ENCODE measurements around the gene ARHGEF7.

DNA sequence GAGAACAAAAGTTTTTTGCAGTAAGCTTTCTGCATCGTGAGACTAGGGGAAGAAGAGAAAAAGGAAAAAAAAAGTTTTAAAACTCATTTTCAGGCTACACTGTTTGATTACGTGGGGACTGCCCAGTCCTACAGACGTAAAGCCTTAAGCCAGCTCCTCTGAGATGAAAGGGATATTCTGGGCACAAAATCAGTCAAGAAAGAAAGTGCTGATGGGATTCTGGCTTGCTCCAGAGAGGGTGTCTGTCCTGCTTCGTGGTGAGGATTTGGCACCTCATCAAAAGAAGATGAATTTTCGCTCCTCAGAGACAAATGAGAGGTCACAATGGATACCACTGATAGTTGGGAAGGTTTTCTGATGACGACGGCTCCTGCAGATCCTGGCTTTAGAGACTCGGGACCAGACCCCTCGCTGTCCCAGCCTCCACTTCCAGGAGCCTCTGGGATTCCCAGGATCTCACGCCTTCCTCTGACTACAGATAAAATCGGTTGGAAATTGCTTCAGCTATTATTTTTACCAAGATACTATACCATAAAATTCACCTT, 215.0 kb downstream of the ARHGEF7 start:
- TF ChIP-seq, protein P1, sequence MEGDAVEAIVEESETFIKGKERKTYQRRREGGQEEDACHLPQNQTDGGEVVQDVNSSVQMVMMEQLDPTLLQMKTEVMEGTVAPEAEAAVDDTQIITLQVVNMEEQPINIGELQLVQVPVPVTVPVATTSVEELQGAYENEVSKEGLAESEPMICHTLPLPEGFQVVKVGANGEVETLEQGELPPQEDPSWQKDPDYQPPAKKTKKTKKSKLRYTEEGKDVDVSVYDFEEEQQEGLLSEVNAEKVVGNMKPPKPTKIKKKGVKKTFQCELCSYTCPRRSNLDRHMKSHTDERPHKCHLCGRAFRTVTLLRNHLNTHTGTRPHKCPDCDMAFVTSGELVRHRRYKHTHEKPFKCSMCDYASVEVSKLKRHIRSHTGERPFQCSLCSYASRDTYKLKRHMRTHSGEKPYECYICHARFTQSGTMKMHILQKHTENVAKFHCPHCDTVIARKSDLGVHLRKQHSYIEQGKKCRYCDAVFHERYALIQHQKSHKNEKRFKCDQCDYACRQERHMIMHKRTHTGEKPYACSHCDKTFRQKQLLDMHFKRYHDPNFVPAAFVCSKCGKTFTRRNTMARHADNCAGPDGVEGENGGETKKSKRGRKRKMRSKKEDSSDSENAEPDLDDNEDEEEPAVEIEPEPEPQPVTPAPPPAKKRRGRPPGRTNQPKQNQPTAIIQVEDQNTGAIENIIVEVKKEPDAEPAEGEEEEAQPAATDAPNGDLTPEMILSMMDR (IDR thresholded peaks at IDR 0.05 in 2 of 3, conservative IDR thresholded peaks at IDR 0.05 in 1 of 3; ENCODE audit: borderline replicate concordance in 1 of 3, insufficient read depth in 1 of 3, low read depth in 2 of 3, low read length in 2 of 3): no peak
- TF ChIP-seq RAD21 (IDR thresholded peaks at IDR 0.05; ENCODE audit: low read depth): no peak
- no peak for TF ChIP-seq REST (IDR thresholded peaks at IDR 0.05; ENCODE audit: low read depth)
- TF ChIP-seq POLR2AphosphoS5 (IDR thresholded peaks at IDR 0.05; ENCODE audit: low read depth, low read length): no peak
- TF ChIP-seq POLR2A (IDR thresholded peaks at IDR 0.05; ENCODE audit: borderline replicate concordance, extremely low read depth, insufficient read depth, insufficient read length): no peak
- no peak for TF ChIP-seq JUND (IDR thresholded peaks at IDR 0.05)
- TF ChIP-seq SRF (IDR thresholded peaks at IDR 0.05; ENCODE audit: low read depth): no peak
- no peak for TF ChIP-seq YY1 (IDR thresholded peaks at IDR 0.05; ENCODE audit: extremely low read depth, insufficient replicate concordance, low read depth, low read length)
- no peak for TF ChIP-seq EZH2 (IDR thresholded peaks at IDR 0.05)
